Fibroblast of skin of right quadriceps (primary cell): ENCODE results near the gene ZNF582.
"Not testable (repeated sequence)": the region's sequence is repeated elsewhere in the genome, so short reads cannot be mapped to it uniquely, and the experiment has no call there.

Source experiments
- DNase-seq: peaks from one replicate; pipeline ENCODE4 v3.0.0-alpha.2; 2013

ZNF582 gene

DNA sequence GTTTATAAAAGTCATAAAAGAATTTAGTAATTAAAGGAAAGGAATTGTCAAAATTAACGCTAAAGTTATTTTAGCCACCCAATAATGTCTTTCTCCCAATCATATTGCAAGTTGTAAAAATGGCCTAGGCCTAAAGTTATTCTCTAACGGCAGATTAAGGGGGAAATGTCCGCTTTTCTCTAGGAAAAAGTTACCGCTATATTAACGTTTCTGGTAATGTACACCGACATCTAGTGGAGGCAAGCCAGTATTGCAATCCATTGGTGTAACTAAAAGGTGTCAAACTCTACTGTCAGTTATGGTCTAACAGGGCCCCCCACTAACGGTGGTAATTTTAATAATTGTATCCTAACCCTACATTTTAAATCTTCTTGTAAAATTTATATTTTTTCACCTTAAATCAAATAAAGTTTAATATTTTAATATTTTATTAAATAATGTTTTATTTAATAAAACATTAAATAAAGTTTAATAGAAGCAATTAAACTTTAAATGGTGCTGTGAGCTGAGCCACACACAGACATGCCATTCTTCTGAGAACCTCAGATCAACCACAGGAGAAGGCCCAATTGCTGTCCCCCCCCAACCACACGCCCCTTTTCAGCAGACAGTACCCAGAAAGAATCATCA is 42.8 kb downstream of the ZNF582 start:
- DNase-seq = peak; percentile 44

DNA sequence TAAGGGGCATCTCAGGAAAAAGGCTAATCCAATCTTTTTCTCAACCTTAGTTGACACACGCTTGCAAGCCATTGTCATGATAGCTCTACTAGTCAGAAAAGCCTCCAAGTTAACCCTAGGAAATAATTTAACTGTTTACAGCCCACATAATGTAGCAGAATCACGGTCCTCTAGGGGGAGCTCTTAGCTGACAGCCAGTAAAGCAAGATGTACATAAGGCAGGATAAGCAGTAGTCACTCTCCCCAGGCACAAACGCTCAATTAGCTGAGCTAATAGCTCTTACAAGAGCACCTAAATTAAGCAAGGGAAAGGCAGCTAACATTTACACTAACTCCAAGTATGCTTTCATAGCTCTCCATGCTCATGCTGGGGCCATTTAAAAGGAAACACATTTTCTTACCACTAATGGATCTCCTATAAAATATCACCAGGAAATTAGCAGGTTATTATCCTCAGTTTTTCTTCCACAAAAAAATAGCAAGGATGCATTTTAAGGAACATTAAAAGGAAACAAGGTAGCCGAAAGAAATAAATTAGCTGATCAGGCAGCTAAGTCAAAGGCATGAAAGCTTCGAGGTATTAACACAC is 45.0 kb downstream of the ZNF582 start:
- DNase-seq = no peak

DNA sequence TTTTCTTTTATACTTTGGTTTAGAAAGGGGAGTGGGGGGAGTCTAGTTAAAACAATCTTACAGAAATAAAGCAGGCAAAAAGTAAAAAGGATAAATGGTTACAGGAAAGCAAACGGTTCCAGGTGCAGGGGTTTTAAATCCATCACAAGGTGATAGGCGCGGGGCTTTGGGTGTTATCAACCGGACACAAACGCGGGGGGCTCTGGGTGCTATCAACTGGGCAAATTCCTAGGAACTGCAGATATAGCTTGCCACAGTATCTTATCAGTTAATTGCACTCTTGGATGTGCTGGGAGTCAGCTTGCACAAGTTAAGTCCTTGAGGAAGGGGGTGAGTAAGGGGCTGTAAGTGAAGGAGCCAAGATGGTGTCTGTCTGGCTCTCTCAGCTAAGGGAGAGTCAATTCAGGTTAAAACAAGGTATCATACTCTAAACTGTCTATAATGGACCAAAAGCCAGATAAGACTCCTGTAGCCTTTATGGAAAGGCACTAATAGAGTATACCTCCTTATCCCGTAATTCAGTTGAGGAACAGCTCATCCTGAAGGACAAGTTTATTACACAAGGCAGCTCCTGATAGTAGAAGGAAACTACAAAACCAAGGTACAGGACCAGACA is 46.1 kb downstream of the ZNF582 start:
- DNase-seq = no peak

DNA sequence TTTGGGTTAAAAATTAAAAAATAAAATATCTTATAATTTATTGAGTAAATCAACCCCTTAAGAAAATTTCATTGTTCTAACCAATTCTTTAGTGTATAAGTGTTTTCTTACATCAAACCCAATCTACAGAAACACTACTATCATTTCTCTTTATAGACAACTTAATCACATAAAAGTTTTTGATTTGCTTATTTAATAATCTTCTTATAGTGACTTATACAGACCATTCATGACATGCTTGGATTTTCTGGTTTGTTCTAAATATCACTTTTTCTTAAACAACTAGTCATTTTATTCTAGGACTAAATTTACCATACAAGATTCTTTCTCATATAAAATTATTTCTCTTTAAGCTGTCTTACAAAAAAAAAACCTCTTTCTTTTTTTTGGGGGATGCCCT is 51.4 kb downstream of the ZNF582 start:
- DNase-seq = no peak

- DNase-seq = not testable (repeated sequence)
These were observed 54.3 kb downstream of the ZNF582 start for GRCh38 chr19:56339031-56339430.

GRCh38 chr19:56337077-56337476 is 56.3 kb downstream of the ZNF582 start:
- not testable (repeated sequence) for DNase-seq

- DNase-seq = not testable (repeated sequence)
These were observed 58.0 kb downstream of the ZNF582 start for GRCh38 chr19:56335371-56335770.

DNA sequence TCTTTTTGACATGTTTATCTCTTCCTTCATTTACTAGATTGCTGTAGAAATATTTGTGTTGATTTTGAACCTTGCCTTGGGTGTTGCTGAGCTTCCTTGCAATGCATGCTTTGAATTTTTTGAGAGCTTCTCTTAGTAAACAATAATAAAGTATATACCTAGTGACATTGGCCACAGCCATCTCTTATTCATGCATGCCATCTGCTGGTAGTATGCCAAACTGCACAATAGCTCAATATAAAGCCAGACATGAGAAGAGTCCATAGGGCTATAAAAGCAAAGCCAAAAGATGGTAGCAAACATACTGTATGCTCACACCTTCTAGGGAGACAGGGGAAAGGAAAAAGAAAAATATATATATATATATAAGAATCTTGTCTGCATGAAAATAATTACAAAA is 59.8 kb downstream of the ZNF582 start:
- DNase-seq = peak; percentile 46
